Panc1 (cell line): Measurements from ENCODE around the gene C19orf44.

Source experiments
- POLR2AphosphoS5 ChIP-seq: IDR thresholded peaks from 2 replicates; pipeline ENCODE4 v1.6.1; 2012; ENCODE audit warnings: mild to moderate bottlenecking, low read depth, low read length, moderate library complexity
- REST ChIP-seq, 2 experiments: IDR thresholded peaks; 2 replicates each; pipeline ENCODE4 v1.6.1; 2011 to 2012; ENCODE audit warnings: low read depth in 2 of 2, control low read depth in 1 of 2, low read length in 1 of 2, mild to moderate bottlenecking in 1 of 2, moderate library complexity in 1 of 2; ENCODE audit not compliant: insufficient read depth in 1 of 2
- TF ChIP-seq, protein P1 (sequence below): fragments of 450-650 bp; IDR thresholded peaks from 2 replicates; pipeline ENCODE4 v1.5.1; 2017; ENCODE audit warnings: mild to moderate bottlenecking

DNA sequence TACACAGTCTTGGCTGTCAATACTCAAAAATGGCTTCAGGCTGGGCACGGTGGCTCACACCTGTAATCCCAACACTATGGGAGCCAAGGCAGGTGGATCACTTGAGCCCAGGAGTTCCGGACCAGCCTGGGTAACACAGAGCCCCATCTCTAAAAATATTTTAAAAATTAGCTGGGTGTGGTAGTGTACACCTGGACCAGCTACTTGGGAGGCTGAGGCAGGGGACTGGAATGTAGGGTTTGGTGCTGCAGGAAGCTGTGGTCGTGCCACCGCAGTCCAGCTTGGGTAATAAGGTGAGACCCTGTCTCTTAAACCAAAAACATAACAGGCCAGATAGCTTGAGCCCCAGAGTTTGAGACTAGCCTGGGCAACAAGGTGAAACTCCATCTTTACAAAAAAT, 52.8 kb downstream of the C19orf44 start:
- TF ChIP-seq, protein P1, sequence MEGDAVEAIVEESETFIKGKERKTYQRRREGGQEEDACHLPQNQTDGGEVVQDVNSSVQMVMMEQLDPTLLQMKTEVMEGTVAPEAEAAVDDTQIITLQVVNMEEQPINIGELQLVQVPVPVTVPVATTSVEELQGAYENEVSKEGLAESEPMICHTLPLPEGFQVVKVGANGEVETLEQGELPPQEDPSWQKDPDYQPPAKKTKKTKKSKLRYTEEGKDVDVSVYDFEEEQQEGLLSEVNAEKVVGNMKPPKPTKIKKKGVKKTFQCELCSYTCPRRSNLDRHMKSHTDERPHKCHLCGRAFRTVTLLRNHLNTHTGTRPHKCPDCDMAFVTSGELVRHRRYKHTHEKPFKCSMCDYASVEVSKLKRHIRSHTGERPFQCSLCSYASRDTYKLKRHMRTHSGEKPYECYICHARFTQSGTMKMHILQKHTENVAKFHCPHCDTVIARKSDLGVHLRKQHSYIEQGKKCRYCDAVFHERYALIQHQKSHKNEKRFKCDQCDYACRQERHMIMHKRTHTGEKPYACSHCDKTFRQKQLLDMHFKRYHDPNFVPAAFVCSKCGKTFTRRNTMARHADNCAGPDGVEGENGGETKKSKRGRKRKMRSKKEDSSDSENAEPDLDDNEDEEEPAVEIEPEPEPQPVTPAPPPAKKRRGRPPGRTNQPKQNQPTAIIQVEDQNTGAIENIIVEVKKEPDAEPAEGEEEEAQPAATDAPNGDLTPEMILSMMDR = no peak
- TF ChIP-seq POLR2AphosphoS5 (no peak), REST (IDR thresholded peaks at IDR 0.05; ENCODE audit: insufficient read depth in 1 of 2, low read depth in 2 of 2, low read length in 1 of 2) (no peak)
